Measurements from ENCODE around the gene RUNX2.

The RUNX2 gene

GRCh38 chr6:45574885-45575284 is 246.8 kb downstream of the RUNX2 start:
- TF ChIP-seq CTCF (conservative IDR thresholded peaks at IDR 0.05; ENCODE audit: control insufficient read depth, insufficient read depth, low read depth, low read length) = no peak
- DNase-seq (ENCODE audit: low read depth) = no peak
- H3K4me3 ChIP-seq (ENCODE audit: control insufficient read depth, low read depth, low read length) = no peak overlapping the region

- no peak for DNase-seq (ENCODE audit: low read depth)
- TF ChIP-seq CTCF (conservative IDR thresholded peaks at IDR 0.05; ENCODE audit: control insufficient read depth, insufficient read depth, low read depth, low read length) = no peak
- no peak overlapping the region for H3K4me3 ChIP-seq (ENCODE audit: control insufficient read depth, low read depth, low read length)
Measured at GRCh38 chr6:45576648-45577624, 248.8 kb downstream of the RUNX2 start.

GRCh38 chr6:45577836-45578504 is 249.8 kb downstream of the RUNX2 start:
- TF ChIP-seq CTCF (conservative IDR thresholded peaks at IDR 0.05; ENCODE audit: control insufficient read depth, insufficient read depth, low read depth, low read length) = no peak
- no peak overlapping the region for H3K4me3 ChIP-seq (ENCODE audit: control insufficient read depth, low read depth, low read length)
- peak; percentile 58 for DNase-seq (ENCODE audit: low read depth)

GRCh38 chr6:45584127-45584526 is 256.0 kb downstream of the RUNX2 start:
- no peak for TF ChIP-seq CTCF (conservative IDR thresholded peaks at IDR 0.05; ENCODE audit: control insufficient read depth, insufficient read depth, low read depth, low read length)
- DNase-seq (ENCODE audit: low read depth) = no peak
- H3K4me3 ChIP-seq (ENCODE audit: control insufficient read depth, low read depth, low read length) = no peak overlapping the region

- TF ChIP-seq CTCF (conservative IDR thresholded peaks at IDR 0.05; ENCODE audit: control insufficient read depth, insufficient read depth, low read depth, low read length) = no peak
- H3K4me3 ChIP-seq (ENCODE audit: control insufficient read depth, low read depth, low read length) = no peak overlapping the region
- no peak for DNase-seq (ENCODE audit: low read depth)
Measured at GRCh38 chr6:45586216-45587171, 258.4 kb downstream of the RUNX2 start.
